ENCODE data around the gene SPATA22.

Gene SPATA22

DNA sequence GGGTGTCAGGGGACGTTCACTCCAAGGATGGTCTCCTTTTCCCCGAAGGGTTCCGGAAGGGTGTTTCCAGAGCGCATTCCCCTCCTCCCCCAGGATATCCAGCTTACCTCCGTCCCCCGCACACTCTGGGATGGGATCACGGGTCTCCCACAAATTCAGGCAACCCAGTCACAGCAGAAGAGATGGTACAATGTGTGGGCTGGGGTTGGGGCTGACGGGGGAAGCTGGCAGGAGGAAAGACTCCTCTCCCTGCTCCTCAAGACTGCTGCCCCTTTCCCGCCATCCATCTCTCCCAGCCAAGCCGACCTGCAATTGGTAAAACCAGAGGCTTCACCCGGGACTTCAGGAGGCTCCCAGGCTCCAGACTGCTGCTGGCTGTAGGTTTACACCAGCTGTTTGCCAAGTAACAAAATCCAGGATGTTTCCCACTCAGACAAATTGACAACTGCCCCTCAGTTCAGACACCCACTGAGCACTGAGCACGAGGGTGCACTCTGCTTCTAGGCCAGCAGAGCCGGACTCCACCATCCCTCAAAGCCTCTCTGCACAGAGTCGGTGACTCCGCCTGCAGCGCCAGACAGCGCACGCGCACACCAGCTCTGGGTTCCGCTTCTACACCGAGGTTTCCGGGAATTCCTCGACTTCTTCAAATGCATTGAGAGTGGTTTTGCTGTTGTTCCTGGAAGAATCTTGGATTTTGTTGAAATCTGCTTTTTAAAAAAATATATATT, 41.9 kb upstream of the SPATA22 start:
- H3K4me1 ChIP-seq (ENCODE audit: control insufficient read depth in 1 of 2, insufficient read depth in 2 of 2, low read length in 2 of 2): peaks cover 13 to 15% of the 10 kb centered on the region in 2 experiments
- no peaks in the 10 kb centered on the region for H3K79me2 ChIP-seq (ENCODE audit: control insufficient read depth, insufficient read depth, low read length, poor library complexity)
- no peak overlapping the region for H3K4me2 ChIP-seq (ENCODE audit: low read length)
- H4K91ac ChIP-seq (ENCODE audit: low read depth, low read length): peak overlapping the region; percentile 67
- H3K14ac ChIP-seq (ENCODE audit: low read length): peak overlapping the region; percentile 30
- no peaks in the 10 kb centered on the region for H3K27me3 ChIP-seq (ENCODE audit: insufficient read depth, low read length)
- H4K12ac ChIP-seq (ENCODE audit: low read depth, low read length): no peak overlapping the region
- H3K79me1 ChIP-seq (ENCODE audit: low read length): peaks cover 10% of the 10 kb centered on the region
- peak overlapping the region; percentile 52 for H4K8ac ChIP-seq (ENCODE audit: low read depth, low read length)
- DNase-seq: peak; percentile 67 to 87
- H3K4ac ChIP-seq (ENCODE audit: low read depth, low read length): no peak overlapping the region
- H3K9ac ChIP-seq (ENCODE audit: low read length): no peak overlapping the region
- H3K4me3 ChIP-seq (ENCODE audit: low read depth, low read length): no peak overlapping the region
- no peaks in the 10 kb centered on the region for H3K36me3 ChIP-seq (ENCODE audit: control insufficient read depth in 1 of 2, insufficient read depth in 2 of 2, low read length in 2 of 2)
- peak overlapping the region; percentile 35 for H3K27ac ChIP-seq (ENCODE audit: low read depth, low read length)
- no CpG with 5 or more reads among the region's 23 CpGs for WGBS (ENCODE audit: extremely low coverage, insufficient coverage, insufficient read length)
- peak overlapping the region; percentile 3 for H2AFZ ChIP-seq (ENCODE audit: insufficient read depth, low read length, poor library complexity)
- peak overlapping the region; percentile 57 for H2BK120ac ChIP-seq (ENCODE audit: insufficient read depth, low read length, poor library complexity)
- no peak overlapping the region for H2AK5ac ChIP-seq (ENCODE audit: low read length)
- H2BK12ac ChIP-seq (ENCODE audit: low read length): peak overlapping the region; percentile 59
- no peak overlapping the region for H3K23ac ChIP-seq (ENCODE audit: low read length)
- H3K18ac ChIP-seq (ENCODE audit: low read length): no peak overlapping the region
- peak overlapping the region; percentile 51 for H2BK5ac ChIP-seq (ENCODE audit: low read depth, low read length, poor library complexity)
- H3K9me3 ChIP-seq (ENCODE audit: insufficient read depth, low read depth, low read length): no peaks in the 10 kb centered on the region

DNA sequence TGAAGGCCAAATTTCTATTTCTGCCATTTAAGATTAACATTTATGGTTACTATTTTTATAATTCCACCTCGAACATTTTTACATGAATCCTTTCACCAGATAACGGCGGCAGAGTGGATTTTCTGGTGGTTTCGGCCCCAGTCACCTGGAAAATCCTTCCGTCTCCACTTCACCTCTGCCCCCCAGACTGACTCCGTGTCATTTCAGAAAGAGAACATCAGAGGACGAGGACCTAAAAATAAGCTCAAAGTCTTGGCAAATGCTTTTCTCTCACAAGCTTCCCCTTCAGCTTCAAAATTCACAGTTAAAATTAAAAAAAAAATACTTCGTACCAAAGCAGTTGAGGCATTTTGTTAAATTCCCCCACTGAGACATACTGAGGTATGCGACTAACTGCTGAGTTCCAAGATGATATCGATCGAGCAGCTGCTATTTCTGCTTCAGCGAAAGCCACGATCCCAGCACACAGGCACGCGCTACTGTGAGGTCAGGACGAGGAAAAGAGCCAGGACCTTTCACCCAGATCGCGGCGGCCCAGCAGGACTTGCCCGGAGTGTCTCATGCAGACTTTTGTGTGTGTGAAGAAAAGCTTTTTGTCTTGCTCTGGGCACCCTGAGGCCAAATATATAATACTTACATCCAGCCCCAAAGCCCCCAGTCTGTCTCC, 41.0 kb upstream of the SPATA22 start:
- Histone ChIP-seq H3K9me3 (ENCODE audit: insufficient read depth, low read depth, low read length) (no peaks in the 10 kb centered on the region), H3K4me3 (ENCODE audit: low read depth, low read length) (no peak overlapping the region), H4K12ac (ENCODE audit: low read depth, low read length) (no peak overlapping the region), H2BK12ac (ENCODE audit: low read length) (peak overlapping the region; percentile 93), H3K4ac (ENCODE audit: low read depth, low read length) (no peak overlapping the region), H4K8ac (ENCODE audit: low read depth, low read length) (no peak overlapping the region), H2AFZ (ENCODE audit: insufficient read depth, low read length, poor library complexity) (no peak overlapping the region), H2BK5ac (ENCODE audit: low read depth, low read length, poor library complexity) (no peak overlapping the region), H3K23ac (ENCODE audit: low read length) (no peak overlapping the region), H3K9ac (ENCODE audit: low read length) (no peak overlapping the region), H3K36me3 (ENCODE audit: control insufficient read depth in 1 of 2, insufficient read depth in 2 of 2, low read length in 2 of 2) (no peaks in the 10 kb centered on the region), H3K4me2 (ENCODE audit: low read length) (peak overlapping the region; percentile 9), H4K91ac (ENCODE audit: low read depth, low read length) (peak overlapping the region; percentile 89), H3K4me1 (ENCODE audit: control insufficient read depth in 1 of 2, insufficient read depth in 2 of 2, low read length in 2 of 2) (peaks cover 13 to 15% of the 10 kb centered on the region in 2 experiments), H3K18ac (ENCODE audit: low read length) (no peak overlapping the region), H3K27me3 (ENCODE audit: insufficient read depth, low read length) (no peaks in the 10 kb centered on the region), H2AK5ac (ENCODE audit: low read length) (no peak overlapping the region), H3K14ac (ENCODE audit: low read length) (peak overlapping the region; percentile 74), H3K27ac (ENCODE audit: low read depth, low read length) (peak overlapping the region; percentile 54), H3K79me1 (ENCODE audit: low read length) (peaks cover 10% of the 10 kb centered on the region), H2BK120ac (ENCODE audit: insufficient read depth, low read length, poor library complexity) (peak overlapping the region; percentile 52), H3K79me2 (ENCODE audit: control insufficient read depth, insufficient read depth, low read length, poor library complexity) (no peaks in the 10 kb centered on the region)
- WGBS (ENCODE audit: extremely low coverage, insufficient coverage, insufficient read length): no CpG with 5 or more reads among the region's 20 CpGs
- DNase-seq: peak; percentile 91 to 94

DNA sequence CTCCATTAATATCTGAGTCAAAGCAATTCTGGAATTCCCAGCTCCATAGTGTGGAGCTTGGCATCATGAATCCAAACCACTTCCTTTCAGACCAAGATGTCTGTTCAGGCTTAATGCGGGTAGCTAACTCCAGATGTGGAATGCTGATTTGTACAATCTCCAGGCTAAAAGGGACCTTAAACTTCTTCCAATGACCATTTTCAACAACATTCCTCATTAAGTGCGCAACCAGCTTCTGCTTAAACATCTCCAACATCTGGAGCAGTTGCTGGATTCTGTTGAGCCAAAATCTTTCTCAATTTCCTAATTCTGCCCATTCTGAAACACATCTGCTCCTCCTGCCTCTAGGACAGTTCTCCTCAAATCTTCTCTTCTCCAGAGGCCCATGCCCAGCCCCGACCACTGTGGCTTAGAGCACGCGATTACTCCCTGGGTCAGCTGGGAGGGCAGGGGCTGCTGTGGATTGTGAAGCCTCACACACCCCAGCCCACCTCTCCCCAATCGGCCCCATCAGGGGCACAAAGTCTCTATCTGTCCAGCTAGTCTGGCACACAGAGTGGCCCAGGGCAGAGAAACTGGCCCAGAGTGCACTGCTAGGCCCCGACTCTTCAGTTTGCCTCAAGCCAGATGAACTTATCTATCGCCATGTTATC, 40.4 kb upstream of the SPATA22 start:
- Histone ChIP-seq H3K36me3 (ENCODE audit: control insufficient read depth in 1 of 2, insufficient read depth in 2 of 2, low read length in 2 of 2) (no peaks in the 10 kb centered on the region), H3K9me3 (ENCODE audit: insufficient read depth, low read depth, low read length) (no peaks in the 10 kb centered on the region), H4K12ac (ENCODE audit: low read depth, low read length) (no peak overlapping the region), H2AFZ (ENCODE audit: insufficient read depth, low read length, poor library complexity) (peak overlapping the region; percentile 3), H3K4me1 (ENCODE audit: control insufficient read depth in 1 of 2, insufficient read depth in 2 of 2, low read length in 2 of 2) (peaks cover 13 to 15% of the 10 kb centered on the region in 2 experiments), H4K91ac (ENCODE audit: low read depth, low read length) (peak overlapping the region; percentile 89), H3K9ac (ENCODE audit: low read length) (no peak overlapping the region), H3K27me3 (ENCODE audit: insufficient read depth, low read length) (no peaks in the 10 kb centered on the region), H3K27ac (ENCODE audit: low read depth, low read length) (peak overlapping the region; percentile 54), H3K18ac (ENCODE audit: low read length) (no peak overlapping the region), H3K4me3 (ENCODE audit: low read depth, low read length) (no peak overlapping the region), H4K8ac (ENCODE audit: low read depth, low read length) (peak overlapping the region; percentile 61), H3K23ac (ENCODE audit: low read length) (no peak overlapping the region), H3K14ac (ENCODE audit: low read length) (peak overlapping the region; percentile 74), H2AK5ac (ENCODE audit: low read length) (peak overlapping the region; percentile 15), H2BK120ac (ENCODE audit: insufficient read depth, low read length, poor library complexity) (peak overlapping the region; percentile 52), H3K4ac (ENCODE audit: low read depth, low read length) (no peak overlapping the region), H2BK12ac (ENCODE audit: low read length) (peak overlapping the region; percentile 93), H3K4me2 (ENCODE audit: low read length) (no peak overlapping the region), H3K79me2 (ENCODE audit: control insufficient read depth, insufficient read depth, low read length, poor library complexity) (no peaks in the 10 kb centered on the region), H2BK5ac (ENCODE audit: low read depth, low read length, poor library complexity) (no peak overlapping the region), H3K79me1 (ENCODE audit: low read length) (peaks cover 10% of the 10 kb centered on the region)
- no CpG with 5 or more reads among the region's 8 CpGs for WGBS (ENCODE audit: extremely low coverage, insufficient coverage, insufficient read length)
- peak; percentile 79 to 95 for DNase-seq

DNA sequence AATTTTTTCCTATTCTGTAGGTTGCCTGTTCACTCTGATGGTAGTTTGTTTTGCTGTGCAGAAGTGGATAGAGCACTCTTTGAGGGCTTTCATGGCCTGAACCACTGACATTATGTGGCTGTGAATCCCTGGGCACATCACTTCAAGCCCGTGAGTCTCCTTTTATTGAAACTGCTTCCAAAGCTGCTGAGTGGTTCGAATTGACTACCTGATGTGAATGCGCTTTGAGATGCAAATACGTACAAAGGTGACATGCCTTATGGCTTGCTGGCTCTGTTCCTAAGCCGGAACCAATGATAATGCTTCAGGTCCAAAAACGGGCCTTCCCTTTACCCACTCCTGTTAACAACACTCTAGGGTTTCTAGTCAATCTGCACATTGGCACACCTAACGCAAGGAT, 38.5 kb upstream of the SPATA22 start:
- no CpG with 5 or more reads among the region's 7 CpGs for WGBS (ENCODE audit: extremely low coverage, insufficient coverage, insufficient read length)
- H3K79me2 ChIP-seq (ENCODE audit: control insufficient read depth, insufficient read depth, low read length, poor library complexity): no peaks in the 10 kb centered on the region
- no peak overlapping the region for H3K27ac ChIP-seq (ENCODE audit: low read depth, low read length)
- H3K9ac ChIP-seq (ENCODE audit: low read length): no peak overlapping the region
- H3K4me2 ChIP-seq (ENCODE audit: low read length): no peak overlapping the region
- peaks cover 10% of the 10 kb centered on the region for H3K79me1 ChIP-seq (ENCODE audit: low read length)
- H3K4me3 ChIP-seq (ENCODE audit: low read depth, low read length): no peak overlapping the region
- no peak overlapping the region for H3K18ac ChIP-seq (ENCODE audit: low read length)
- H2AK5ac ChIP-seq (ENCODE audit: low read length): no peak overlapping the region
- H3K4ac ChIP-seq (ENCODE audit: low read depth, low read length): no peak overlapping the region
- no peaks in the 10 kb centered on the region for H3K9me3 ChIP-seq (ENCODE audit: insufficient read depth, low read depth, low read length)
- H2AFZ ChIP-seq (ENCODE audit: insufficient read depth, low read length, poor library complexity): no peak overlapping the region
- no peak overlapping the region for H4K12ac ChIP-seq (ENCODE audit: low read depth, low read length)
- no peak overlapping the region for H4K8ac ChIP-seq (ENCODE audit: low read depth, low read length)
- no peaks in the 10 kb centered on the region for H3K36me3 ChIP-seq (ENCODE audit: control insufficient read depth in 1 of 2, insufficient read depth in 2 of 2, low read length in 2 of 2)
- no peaks in the 10 kb centered on the region for H3K27me3 ChIP-seq (ENCODE audit: insufficient read depth, low read length)
- no peak for DNase-seq
- peaks cover 13 to 15% of the 10 kb centered on the region in 2 experiments for H3K4me1 ChIP-seq (ENCODE audit: control insufficient read depth in 1 of 2, insufficient read depth in 2 of 2, low read length in 2 of 2)
- no peak overlapping the region for H4K91ac ChIP-seq (ENCODE audit: low read depth, low read length)
- H2BK12ac ChIP-seq (ENCODE audit: low read length): no peak overlapping the region
- no peak overlapping the region for H3K14ac ChIP-seq (ENCODE audit: low read length)
- no peak overlapping the region for H2BK120ac ChIP-seq (ENCODE audit: insufficient read depth, low read length, poor library complexity)
- H2BK5ac ChIP-seq (ENCODE audit: low read depth, low read length, poor library complexity): no peak overlapping the region
- H3K23ac ChIP-seq (ENCODE audit: low read length): no peak overlapping the region
